NCI-H2107 (cell line): Measurements from ENCODE around the gene UNC13D.
"Not testable (repeated sequence)": the region's sequence is repeated elsewhere in the genome, so short reads cannot be mapped to it uniquely, and the experiment has no call there.

Experiments
- DNase-seq: peaks from one replicate; lab custom pipeline; 2025; lab: John Stamatoyannopoulos, UW

Gene UNC13D

DNA sequence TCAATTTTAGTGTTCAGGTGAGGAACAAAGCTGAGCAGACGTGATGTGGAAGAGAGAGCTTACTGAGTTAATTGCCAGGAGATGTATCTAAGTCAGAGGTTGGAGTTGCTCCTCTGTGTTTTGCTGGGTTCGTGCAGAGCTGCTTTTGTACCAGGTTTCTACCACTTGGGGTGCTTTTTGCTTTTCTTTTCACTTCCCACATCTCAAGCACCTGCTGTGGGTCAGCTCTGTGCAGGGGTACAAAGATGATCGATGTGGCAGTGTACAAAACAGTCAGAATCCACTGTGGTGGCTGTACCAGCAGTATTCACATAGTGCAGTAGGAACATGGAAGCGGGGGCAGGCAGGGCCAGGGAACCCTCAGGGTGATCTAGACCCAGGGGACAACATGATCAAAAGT lies 44.8 kb downstream of the UNC13D start:
- no peak for DNase-seq

DNA sequence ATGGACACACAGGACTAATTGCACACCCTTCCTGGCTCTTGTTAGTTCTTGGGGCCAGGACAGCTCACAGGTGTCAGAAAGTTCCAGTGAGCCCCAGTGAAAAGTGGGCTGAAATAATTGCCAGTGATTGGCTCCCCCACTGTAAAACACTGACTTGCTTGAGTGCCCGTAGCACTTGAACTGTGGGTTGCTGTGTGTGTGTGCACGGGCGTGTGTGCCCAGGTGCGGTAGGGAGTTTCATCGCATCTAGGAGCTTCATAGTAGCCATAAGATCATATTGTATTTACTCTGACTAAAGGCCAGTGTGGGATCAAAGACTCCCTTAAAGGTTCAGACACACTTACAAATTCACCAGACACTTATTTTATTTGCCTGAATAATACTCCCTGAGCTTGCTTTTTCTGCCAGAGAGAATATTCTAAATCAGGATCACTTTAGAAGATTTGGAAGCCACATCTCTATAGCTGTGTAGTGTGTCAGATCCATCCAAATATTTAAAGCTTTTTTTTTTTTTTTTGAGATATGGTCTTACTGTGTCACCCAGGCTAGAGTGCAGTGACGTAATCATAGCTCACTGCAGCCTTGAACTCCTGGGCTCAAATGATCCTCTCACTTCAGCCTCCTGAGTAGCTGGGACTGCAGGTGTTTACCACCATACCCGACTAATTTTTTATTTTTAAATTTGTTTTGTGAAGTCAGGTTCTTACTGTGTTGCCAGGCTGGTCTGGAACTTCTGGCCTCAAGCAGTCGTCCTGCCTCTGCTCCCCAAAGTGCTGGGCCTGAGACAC lies 48.2 kb downstream of the UNC13D start:
- no peak for DNase-seq

DNA sequence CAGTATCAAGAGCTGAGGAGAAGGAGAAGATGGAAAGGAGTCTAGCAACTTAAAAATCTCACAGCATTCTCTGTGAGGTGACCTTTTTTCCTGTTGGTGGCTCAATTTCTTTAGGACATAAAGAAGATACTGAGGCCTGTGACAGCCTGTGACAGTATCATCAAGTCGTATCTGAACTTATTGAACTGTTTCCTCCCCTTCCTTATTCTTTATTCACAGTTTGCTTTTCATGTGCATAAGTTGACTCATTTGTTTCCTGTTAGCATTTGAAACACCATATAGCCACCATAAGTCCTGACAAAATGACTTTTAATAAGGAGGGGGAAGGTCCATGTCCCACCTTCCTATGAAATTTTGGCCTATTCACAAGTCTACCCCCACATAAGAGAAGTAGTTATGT lies 50.7 kb downstream of the UNC13D start:
- no peak for DNase-seq

DNA sequence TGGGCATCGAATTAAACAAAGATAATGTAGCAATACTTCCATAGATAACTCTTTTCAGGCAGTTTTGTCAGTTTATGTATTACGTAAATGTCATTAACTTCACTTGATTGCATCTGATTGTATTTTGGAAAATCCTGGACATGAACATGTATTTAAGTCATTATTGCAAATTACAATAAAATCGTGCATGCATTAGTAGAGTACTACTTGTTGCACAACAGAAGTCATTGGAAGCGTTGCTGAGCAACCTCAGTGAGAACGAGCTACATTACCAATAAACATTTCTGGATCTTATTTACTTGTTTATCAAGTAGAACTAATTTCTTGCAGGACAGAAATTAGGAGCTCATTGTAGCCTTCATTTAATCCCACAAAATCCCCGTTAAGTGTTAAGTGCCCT lies 53.0 kb downstream of the UNC13D start:
- DNase-seq, result no peak

DNA sequence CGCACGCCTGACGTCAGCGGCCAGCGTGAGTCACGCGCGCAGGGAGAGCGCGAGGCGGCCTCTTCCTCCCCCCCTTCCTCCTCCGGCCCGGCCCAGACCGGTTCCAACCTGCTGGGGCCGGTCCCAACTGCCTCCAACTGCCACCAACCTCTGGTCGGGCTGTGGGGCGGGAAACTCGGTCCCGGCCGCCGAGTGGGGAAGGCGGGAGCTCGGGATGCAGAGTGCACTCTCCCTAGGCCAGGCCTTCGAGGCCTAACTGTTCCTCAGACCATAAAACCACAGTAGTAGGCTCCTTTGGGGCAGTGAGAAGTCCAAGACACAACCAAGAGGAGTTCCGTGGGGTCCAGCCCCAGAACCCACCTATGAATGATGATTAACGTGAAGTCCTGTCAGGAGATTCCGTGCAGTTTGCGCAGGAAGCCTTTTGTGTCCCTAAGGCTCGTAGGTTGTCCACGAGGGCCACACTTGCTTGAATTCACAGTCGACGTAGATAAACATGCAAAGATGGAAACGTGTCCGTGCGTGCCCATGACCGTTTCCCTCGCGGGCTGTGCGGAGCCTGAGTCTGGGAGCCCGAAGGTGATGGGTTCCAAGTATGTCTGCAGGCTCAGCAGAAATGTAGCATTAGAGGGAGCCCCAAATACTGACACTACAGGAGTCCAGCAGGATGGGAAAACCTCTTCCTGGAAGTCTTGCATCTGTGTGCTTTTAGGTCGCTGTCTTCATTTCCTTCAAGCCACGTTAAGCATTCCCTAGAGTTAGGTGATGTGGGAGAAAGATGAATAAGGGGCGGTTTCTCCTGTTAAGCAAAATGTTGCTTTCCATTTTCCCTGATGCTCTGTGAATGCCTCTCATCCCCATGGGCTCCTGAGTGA lies 59.0 kb downstream of the UNC13D start:
- DNase-seq, result peak; percentile 70

DNA sequence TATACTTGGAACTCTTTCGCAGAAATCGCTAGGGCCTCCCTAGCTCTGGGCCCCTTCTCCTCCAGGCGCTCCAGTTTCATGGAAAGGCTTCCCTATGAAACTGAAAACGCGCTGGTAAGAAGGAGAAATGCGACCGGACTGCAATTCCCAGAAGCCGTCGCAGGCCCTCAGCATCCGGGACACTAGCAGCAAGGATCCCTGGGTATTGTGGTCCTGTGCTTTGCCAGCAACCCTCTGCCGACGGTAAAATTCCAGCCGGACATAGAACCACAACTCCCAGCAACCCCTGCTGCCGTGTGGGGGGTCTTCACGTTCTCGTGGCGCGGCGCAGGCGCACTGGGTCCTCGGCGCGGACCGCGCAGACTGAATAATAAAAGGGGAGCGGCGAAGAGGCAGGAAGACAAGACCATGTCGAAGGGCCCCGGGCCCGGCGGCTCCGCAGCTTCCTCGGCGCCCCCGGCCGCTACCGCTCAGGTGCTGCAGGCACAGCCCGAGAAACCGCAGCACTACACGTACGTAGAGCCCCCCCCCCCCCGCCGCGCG lies 59.7 kb downstream of the UNC13D start, which contains the start of gene UNK:
Gene UNK (plus strand): TSS at position 334 of the 543 bp plus-strand sequence. CDS start 75 bp downstream, at position 409.
- DNase-seq, result peak; percentile 97

DNA sequence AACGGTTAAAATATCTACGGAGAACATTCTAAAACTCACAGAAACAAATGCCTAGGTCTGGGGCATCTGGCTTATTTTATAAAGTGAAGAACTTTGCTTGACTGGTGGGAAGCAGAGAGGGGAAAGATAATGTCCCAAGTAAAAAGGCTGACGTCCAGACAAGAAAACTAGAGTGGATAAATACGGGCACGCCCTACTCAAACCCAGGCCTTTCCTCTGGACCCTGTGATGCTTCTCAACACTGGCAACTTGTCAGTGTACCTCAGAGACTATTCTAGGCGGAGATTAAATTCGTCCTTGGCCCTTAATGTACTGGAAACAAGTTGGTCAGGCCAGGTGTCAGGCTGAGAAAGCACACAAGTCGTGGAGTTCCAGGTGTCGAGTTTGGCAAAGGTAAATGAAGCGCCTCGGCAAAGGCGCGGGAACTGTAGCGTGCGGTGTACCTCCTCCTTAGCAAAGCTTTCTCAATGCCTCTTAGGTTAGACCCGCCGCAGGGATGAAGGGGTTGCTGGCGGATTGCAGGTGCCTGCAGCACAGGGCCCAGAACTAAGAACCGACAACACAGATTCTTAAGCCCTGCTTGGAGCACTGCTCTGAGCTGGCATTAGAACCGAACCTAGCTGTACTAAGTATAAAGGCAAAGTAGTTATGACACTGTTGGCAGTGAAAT lies 60.3 kb downstream of the UNC13D start:
- no peak for DNase-seq

DNA sequence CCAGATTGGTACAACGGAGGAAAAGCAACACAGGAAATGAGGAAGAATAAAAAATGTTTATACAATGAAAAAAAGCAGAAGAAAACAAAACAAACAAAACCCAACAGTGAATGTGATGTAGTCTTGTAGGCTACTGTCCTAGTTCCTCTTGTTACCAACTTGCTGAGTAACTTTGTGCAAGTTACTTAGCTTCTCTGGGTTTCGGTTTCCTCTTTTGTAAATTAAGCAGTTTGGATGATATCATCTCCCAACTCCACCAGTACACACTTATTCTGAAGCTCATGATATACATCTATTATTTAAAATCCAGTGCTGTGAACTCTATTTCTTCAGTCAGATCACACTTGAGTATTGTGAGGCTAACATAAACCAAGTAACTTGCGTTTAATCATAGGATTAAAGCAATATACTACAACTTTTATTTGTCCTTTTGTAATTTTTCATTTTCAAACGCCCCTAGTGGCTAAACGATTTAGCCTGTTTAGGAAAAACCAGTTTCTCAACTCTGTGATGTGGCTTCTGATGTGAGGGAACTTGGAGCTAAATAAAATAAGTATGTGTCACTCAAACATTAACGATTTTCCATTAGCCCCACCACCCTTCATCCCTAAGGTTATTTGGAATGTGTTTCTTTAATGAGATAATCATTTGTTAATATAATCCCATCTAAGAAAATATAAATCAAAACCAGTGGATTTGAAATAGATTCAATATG lies 61.0 kb downstream of the UNC13D start:
- DNase-seq, result no peak

DNA sequence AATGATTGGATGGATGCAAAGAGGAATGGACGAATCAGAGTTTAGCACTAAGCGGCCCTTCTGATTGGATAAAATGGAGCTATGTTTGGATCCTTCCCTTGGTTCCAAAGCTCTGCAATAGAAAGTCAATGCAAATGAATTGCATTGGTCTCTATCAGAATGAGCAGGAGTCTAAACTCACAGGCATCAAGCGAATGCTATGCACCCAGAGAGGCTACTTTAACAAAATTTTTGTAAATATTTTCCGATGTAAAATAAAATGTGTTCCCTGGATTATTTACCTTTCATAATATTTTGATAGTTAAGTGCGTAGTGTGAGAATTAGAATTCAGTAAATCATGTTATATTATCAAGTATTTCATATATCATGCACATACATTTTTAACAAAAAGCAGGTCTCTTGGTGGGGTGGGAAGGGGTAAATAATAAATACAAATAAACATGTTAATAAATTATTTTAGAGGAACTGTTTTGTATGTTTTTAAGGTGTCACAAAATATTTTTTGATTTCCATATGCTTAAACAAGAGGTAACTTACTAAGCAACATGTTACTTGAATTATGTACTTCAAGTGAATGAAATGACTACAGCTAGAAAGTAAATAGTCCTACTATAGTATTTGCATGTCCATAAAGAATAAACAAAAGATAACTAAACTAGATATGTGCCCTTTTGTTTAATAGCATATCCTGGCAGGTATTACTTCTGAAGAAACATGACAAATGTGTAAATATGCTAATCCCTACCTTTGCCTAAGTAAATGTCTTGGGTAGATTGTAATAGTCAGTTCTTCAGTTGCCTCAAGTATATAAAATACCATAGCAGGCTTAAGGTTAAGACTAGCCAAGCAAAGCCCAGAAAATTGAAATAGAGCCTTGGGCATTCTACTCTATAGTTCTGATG lies 64.0 kb downstream of the UNC13D start:
- no peak for DNase-seq

DNA sequence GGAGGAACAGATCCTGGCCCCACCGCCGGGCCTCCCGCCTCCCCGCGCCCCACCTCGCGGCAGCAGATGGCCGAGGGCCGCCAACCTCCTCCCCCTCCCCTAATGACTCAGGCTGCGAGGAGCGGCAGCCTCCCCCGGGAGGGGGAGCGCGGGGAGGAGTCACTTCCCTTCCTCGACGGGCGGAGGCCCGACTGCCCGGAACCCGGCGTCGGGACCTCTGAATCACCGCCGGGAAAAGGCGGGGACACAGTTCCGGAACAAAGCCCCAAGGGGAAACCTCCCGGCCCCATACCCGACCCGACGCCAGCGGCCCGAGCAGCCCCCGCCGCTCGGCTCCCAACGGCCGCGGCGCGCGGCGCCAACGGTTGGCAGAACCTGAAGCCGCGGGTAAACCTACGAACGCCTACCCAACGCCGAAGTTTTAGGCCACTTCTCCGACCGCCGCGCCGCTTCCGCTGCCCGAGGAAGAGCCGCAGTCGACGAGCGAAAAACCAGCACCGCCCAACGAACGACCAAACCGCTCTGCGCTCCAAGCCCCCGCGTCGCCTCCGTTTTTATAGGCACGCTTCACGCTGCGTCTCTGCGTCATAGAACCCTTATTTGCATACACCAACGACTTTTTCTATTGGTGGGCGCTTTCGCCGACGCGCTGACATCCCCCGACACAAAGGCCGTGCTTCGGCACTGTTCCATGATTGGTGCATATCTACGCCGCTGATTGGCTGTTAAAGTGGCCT lies 64.8 kb downstream of the UNC13D start:
- peak; percentile 96 for DNase-seq

DNA sequence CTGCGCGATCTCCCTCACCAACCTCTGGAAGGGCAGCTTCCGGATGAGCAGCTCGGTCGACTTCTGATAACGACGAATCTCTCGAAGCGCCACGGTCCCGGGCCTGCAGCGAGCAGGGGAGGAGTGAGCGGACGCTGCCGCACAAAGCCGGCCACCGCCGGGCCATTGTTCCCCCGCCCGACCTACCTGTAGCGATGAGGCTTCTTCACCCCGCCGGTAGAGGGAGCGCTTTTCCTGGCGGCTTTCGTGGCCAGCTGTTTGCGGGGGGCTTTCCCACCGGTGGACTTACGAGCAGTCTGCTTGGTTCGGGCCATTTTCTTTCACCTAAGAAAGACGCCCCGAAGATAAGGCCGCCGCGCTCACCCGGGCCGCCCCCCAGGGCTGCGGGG lies 65.3 kb downstream of the UNC13D start:
- DNase-seq, result peak; percentile 31

DNA sequence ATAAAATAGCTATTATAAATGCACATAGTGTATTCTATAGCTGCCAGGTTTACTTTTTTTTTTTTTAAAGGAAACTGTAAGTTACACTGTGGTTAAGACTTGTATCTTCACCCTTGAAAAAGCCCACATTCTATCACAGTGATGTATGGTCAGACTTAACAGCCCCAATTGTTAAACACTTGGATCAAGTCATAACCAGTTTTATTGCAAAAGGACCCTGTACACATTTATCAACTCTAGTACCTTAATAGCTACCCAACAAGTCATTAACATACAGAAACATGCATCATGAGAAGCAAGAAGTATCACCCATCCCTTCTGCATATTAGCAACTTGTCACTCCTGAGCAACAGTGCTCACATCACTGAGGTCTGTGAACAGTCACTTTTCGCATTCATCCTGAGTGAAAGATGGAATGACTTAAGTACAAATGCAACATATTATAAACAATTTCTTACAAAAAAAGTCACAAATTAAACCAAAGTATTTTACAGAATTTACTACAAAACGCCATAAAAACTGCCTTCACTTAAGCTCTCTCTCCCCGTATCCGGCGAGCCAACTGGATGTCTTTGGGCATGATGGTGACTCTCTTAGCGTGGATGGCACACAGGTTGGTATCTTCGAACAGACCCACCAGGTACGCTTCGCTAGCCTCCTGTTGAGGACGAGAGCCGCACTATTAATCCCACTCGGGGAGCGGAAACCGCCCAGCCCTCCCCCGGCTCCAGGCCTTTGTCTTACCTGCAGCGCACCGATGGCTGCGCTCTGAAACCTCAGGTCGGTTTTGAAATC lies 65.9 kb downstream of the UNC13D start:
- not testable (repeated sequence) for DNase-seq

DNA sequence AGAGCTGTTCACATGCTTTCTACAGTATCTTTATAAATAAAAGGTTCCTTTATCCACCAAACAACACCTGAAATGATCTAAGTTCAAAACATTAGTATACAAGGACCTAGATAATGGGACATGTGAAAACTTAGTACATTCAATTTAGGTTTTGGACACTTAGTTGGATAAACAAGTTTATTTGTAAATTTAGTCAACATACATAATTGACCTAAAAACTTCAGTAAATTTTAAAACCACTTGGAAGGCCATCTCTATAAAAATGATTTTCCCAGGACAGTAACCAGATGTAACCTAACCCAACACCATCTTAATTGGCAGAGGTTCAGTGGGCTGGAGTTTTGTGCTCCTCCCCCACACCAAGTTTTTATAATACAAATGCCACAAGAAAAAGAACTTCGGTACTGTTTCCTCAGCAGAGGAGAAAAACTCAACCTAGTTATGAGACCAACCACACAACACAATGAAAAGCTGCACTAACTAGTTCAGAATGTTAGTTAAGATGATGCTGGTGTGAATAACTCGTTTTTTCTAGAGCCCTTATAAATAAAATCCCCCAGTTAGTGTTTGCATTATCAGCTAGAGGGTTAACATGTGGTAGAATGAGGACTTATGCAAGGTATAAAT lies 66.8 kb downstream of the UNC13D start:
- DNase-seq, result no peak
